H1 (cell line): ENCODE measurements around the gene TBC1D25. TPM values are rescaled to one million over a fixed set of nuclear protein-coding genes. Genes with fewer than 3 reads are reported as not detected.

Source experiments
- CTCF ChIA-PET: fragments of 300-600 bp; sonication (Branson Sonifier 250); formaldehyde crosslinking; loops from one replicate; lab custom pipeline; 2021; ENCODE audit not compliant: partially characterized antibody; lab: Charles Lee
- POLR2A ChIA-PET: fragments of 300-600 bp; sonication (Branson Sonifier 250); formaldehyde crosslinking; loops from one replicate; lab custom pipeline; 2021; ENCODE audit warnings: inconsistent platforms; ENCODE audit not compliant: partially characterized antibody; lab: Charles Lee
- DNase-seq, 2 experiments: peaks; one replicate each; pipeline versions ENCODE4 v3.0.0 to v3.0.0-alpha.2; 2010 to 2022; ENCODE audit warnings: low spot score in 2 of 2, low read depth in 1 of 2, mixed read lengths in 1 of 2
- FAIRE-seq: peaks from 2 replicates; lab custom pipeline; 2011; peaks lifted over from hg19 to GRCh38; lab: Jason Lieb, UNC
- H2AFZ ChIP-seq: 2 replicates; pipeline ENCODE4 v1.8.1; 2012; ENCODE audit warnings: low read length, inconsistent platforms
- H2AK5ac ChIP-seq: 2 replicates; pipeline ENCODE4 v1.6.1; 2013; ENCODE audit warnings: low read depth, low read length
- H2BK120ac ChIP-seq: replicated peaks from 2 replicates; pipeline ENCODE3; 2013; ENCODE audit warnings: low read depth, low read length, inconsistent platforms
- H2BK12ac ChIP-seq: 2 replicates; pipeline ENCODE4 v1.6.1; 2013; ENCODE audit warnings: low read depth, low read length
- H2BK15ac ChIP-seq: 2 replicates; pipeline ENCODE4 v1.6.1; 2013; ENCODE audit warnings: low read length
- H2BK20ac ChIP-seq: 2 replicates; pipeline ENCODE4 v1.6.1; 2013; ENCODE audit warnings: low read length
- H2BK5ac ChIP-seq: 2 replicates; pipeline ENCODE4 v1.6.1; 2013; ENCODE audit warnings: low read depth, low read length
- H3K14ac ChIP-seq: 2 replicates; pipeline ENCODE4 v1.6.1; 2013; ENCODE audit warnings: inconsistent platforms; ENCODE audit not compliant: insufficient read length
- H3K18ac ChIP-seq: 2 replicates; pipeline ENCODE4 v1.6.1; 2013; ENCODE audit warnings: low read length; ENCODE audit errors: extremely low read depth
- H3K23ac ChIP-seq: 2 replicates; pipeline ENCODE4 v1.6.1; 2013; ENCODE audit warnings: inconsistent platforms; ENCODE audit not compliant: insufficient read length
- H3K23me2 ChIP-seq: 2 replicates; pipeline ENCODE4 v1.6.1; 2013; ENCODE audit warnings: low read depth, low read length
- H3K27ac ChIP-seq: 2 replicates; pipeline ENCODE4 v1.6.1; 2011; ENCODE audit warnings: low read depth, low read length, inconsistent platforms
- H3K27me3 ChIP-seq, 4 experiments: replicated peaks in 1 of 4; 1 replicate in 1 of 4; 2 replicates in 3 of 4; pipeline versions ENCODE4 v1.6.1 to v1.8.1; 2011 to 2013; ENCODE audit warnings: low read length in 3 of 4, mild to moderate bottlenecking in 3 of 4, inconsistent platforms in 2 of 4, mixed read lengths in 2 of 4, moderate library complexity in 1 of 4; ENCODE audit not compliant: control insufficient read depth in 3 of 4, insufficient read depth in 3 of 4; ENCODE audit errors: extremely low read depth in 1 of 4
- H3K36me3 ChIP-seq, 4 experiments: 2 replicates each; pipeline versions ENCODE4 v1.6.1 to v1.8.1; 2011 to 2013; ENCODE audit warnings: mild to moderate bottlenecking in 4 of 4, low read length in 3 of 4, moderate library complexity in 2 of 4, control low read depth in 1 of 4, inconsistent platforms in 1 of 4; ENCODE audit not compliant: insufficient read depth in 4 of 4, control insufficient read depth in 2 of 4
- H3K4ac ChIP-seq: replicated peaks from 2 replicates; pipeline ENCODE3; 2013; ENCODE audit warnings: low read length, low read depth, mixed read lengths, inconsistent platforms; ENCODE audit not compliant: insufficient read length
- H3K4me1 ChIP-seq, 4 experiments: replicated peaks in 1 of 4; 1 replicate in 1 of 4; 2 replicates in 3 of 4; pipeline versions ENCODE4 v1.6.1 to v1.8.1; 2011 to 2013; ENCODE audit warnings: low read length in 3 of 4, inconsistent platforms in 2 of 4, mixed read lengths in 1 of 4; ENCODE audit not compliant: insufficient read depth in 4 of 4, control insufficient read depth in 3 of 4
- H3K4me2 ChIP-seq, 2 experiments: 2 replicates each; pipeline versions ENCODE4 v1.6.1 to v1.8.1; 2011 to 2013; ENCODE audit warnings: low read depth in 2 of 2, low read length in 2 of 2, control low read depth in 1 of 2, inconsistent platforms in 1 of 2, mild to moderate bottlenecking in 1 of 2; ENCODE audit not compliant: insufficient read depth in 1 of 2
- H3K4me3 ChIP-seq, 4 experiments: fragments of 200-600, 300-600 bp in 1 of 4; sonication (generic), shearing (Covaris generic), sonication (Bioruptor Twin) in 1 of 4; 2 replicates each; pipeline versions ENCODE4 v1.5.1 to v1.8.1; 2011 to 2016; ENCODE audit warnings: low read length in 4 of 4, low read depth in 3 of 4, control low read depth in 2 of 4, inconsistent platforms in 2 of 4, mild to moderate bottlenecking in 2 of 4, mixed read lengths in 1 of 4, moderate library complexity in 1 of 4; ENCODE audit not compliant: insufficient read depth in 2 of 4; ENCODE audit errors: extremely low read depth in 1 of 4
- H3K56ac ChIP-seq: replicated peaks from 2 replicates; pipeline ENCODE3; 2013; ENCODE audit warnings: low read depth, mild to moderate bottlenecking, mixed read lengths, low read length, inconsistent platforms; ENCODE audit not compliant: insufficient read length
- H3K79me1 ChIP-seq: 2 replicates; pipeline ENCODE4 v1.6.1; 2013; ENCODE audit warnings: low read depth, low read length, control low read depth
- H3K79me2 ChIP-seq, 2 experiments: 2 replicates each; pipeline versions ENCODE4 v1.6.1 to v1.8.1; 2012 to 2013; ENCODE audit warnings: low read length in 2 of 2, mild to moderate bottlenecking in 2 of 2, inconsistent platforms in 1 of 2; ENCODE audit not compliant: insufficient read depth in 2 of 2, control insufficient read depth in 1 of 2
- H3K9ac ChIP-seq, 4 experiments: replicated peaks in 1 of 4; 1 replicate in 1 of 4; 2 replicates in 3 of 4; pipeline versions ENCODE4 v1.6.1 to v1.8.1; 2011 to 2013; ENCODE audit warnings: low read depth in 3 of 4, low read length in 3 of 4, control low read depth in 2 of 4, mild to moderate bottlenecking in 2 of 4, moderate library complexity in 2 of 4, inconsistent platforms in 1 of 4; ENCODE audit errors: extremely low read depth in 1 of 4
- H3K9me3 ChIP-seq, 2 experiments: 2 replicates each; pipeline versions ENCODE4 v1.6.1 to v1.8.1; 2012 to 2013; ENCODE audit warnings: mild to moderate bottlenecking in 2 of 2, moderate library complexity in 2 of 2, control low read depth in 1 of 2, inconsistent platforms in 1 of 2, low read depth in 1 of 2, low read length in 1 of 2, mixed read lengths in 1 of 2; ENCODE audit not compliant: insufficient read depth in 2 of 2
- H4K20me1 ChIP-seq, 2 experiments: replicated peaks in 1 of 2; 2 replicates each; pipeline versions ENCODE3 to v1.8.1; 2011 to 2013; ENCODE audit warnings: inconsistent platforms in 2 of 2, low read length in 2 of 2, mild to moderate bottlenecking in 1 of 2; ENCODE audit not compliant: insufficient read depth in 2 of 2, control insufficient read depth in 1 of 2
- H4K5ac ChIP-seq: 2 replicates; pipeline ENCODE4 v1.6.1; 2013; ENCODE audit warnings: low read length, low read depth, mixed read lengths, inconsistent platforms; ENCODE audit not compliant: insufficient read length
- H4K8ac ChIP-seq: 2 replicates; pipeline ENCODE4 v1.8.0; 2013; ENCODE audit warnings: mild to moderate bottlenecking, moderate library complexity, low read length, inconsistent platforms; ENCODE audit not compliant: insufficient read depth; ENCODE audit errors: extremely low read depth
- H4K91ac ChIP-seq: replicated peaks from 2 replicates; pipeline ENCODE3; 2013; ENCODE audit warnings: low read length, mixed read lengths, inconsistent platforms; ENCODE audit not compliant: insufficient read length
- BCL11A ChIP-seq, 2 experiments: IDR thresholded peaks; one replicate each; pipeline ENCODE4 v1.6.1; 2011; ENCODE audit warnings: low read depth in 2 of 2, low read length in 2 of 2, mild to moderate bottlenecking in 2 of 2
- CTBP2 ChIP-seq: IDR thresholded peaks from 2 replicates; pipeline ENCODE4 v1.7.0; 2011; ENCODE audit warnings: borderline replicate concordance, mild to moderate bottlenecking, moderate library complexity, mixed read lengths, low read length; ENCODE audit not compliant: insufficient read depth, insufficient read length
- EGR1 ChIP-seq: IDR thresholded peaks from 2 replicates; pipeline ENCODE4 v1.6.1; 2011; ENCODE audit warnings: low read depth, low read length, borderline replicate concordance
- HDAC2 ChIP-seq, 2 experiments: fragments of 300-600 bp in 1 of 2; sonication (generic) in 1 of 2; IDR thresholded peaks; 2 replicates each; pipeline ENCODE4 v1.6.1; 2011 to 2012; ENCODE audit warnings: low read depth in 2 of 2, low read length in 2 of 2, mild to moderate bottlenecking in 2 of 2, moderate library complexity in 2 of 2, borderline replicate concordance in 1 of 2, inconsistent platforms in 1 of 2
- HDAC6 ChIP-seq: IDR thresholded peaks from one replicate; pipeline ENCODE4 v1.7.1; 2012; ENCODE audit warnings: low read depth, mild to moderate bottlenecking, inconsistent platforms, low read length, moderate library complexity
- JUN ChIP-seq: IDR thresholded peaks from 2 replicates; pipeline ENCODE4 v1.6.1; 2011; ENCODE audit warnings: low read depth, mild to moderate bottlenecking, improper control_type of control experiment, low read length
- MAFK ChIP-seq: IDR thresholded peaks from 2 replicates; pipeline ENCODE4 v1.6.1; 2012; ENCODE audit warnings: low read depth, mild to moderate bottlenecking, improper control_type of control experiment, low read length
- RFX5 ChIP-seq: IDR thresholded peaks from 2 replicates; pipeline ENCODE4 v1.6.1; 2011; ENCODE audit warnings: low read depth, low read length, improper control_type of control experiment, borderline replicate concordance
- ZNF274 ChIP-seq: IDR thresholded peaks from 2 replicates; pipeline ENCODE4 v1.7.0; 2012; ENCODE audit warnings: low read length, borderline replicate concordance; ENCODE audit errors: extremely low read depth
- WGBS, 2 experiments: shearing (Covaris generic) in 1 of 2; methylation state at CpG; one replicate each; pipeline versions ENCODE4 v1.1.6 to v1.1.7; 2013 to 2015; ENCODE audit warnings: low lambda C conversion rate in 2 of 2, mixed read lengths in 2 of 2, inconsistent platforms in 1 of 2, low coverage in 1 of 2, missing lambda C conversion rate in 1 of 2; ENCODE audit not compliant: insufficient replicate concordance in 2 of 2, insufficient coverage in 1 of 2, insufficient read length in 1 of 2; ENCODE audit errors: extremely low coverage in 1 of 2, missing lambda C conversion rate in 1 of 2; 5-methylcytosine and 5-hydroxymethylcytosine counted together
- polyA plus RNA-seq, 7 experiments: library from polyadenylated mRNA; depleted of rRNA in 3 of 7; stranded (reverse) in 5 of 7; unstranded in 2 of 7; fragments of >200 nt in 5 of 7; fragments of 200-250 nt in 2 of 7; gene quantifications; 1 replicate in 5 of 7; 2 replicates in 1 of 7; 4 replicates in 1 of 7; pipeline versions ENCODE4 v1.2.1 to v1.2.3, GENCODE V29; 2011 to 2013; ENCODE audit warnings: missing spikeins in 2 of 7, mixed read lengths in 2 of 7
- total RNA-seq: library from RNA; stranded (reverse); fragmentation: NEBNext Ultra II Directional; extraction: Animal tissue kit (Norgen Biotek cat#: 25700); gene quantifications from 2 replicates; pipeline ENCODE4 v1.2.1, GENCODE V29; 2021

TBC1D25 gene
- total and polyA plus RNA-seq, 2 of the 8 experiments (the other 6 are each of a cell fraction or from before 2014, with no cell fraction given) = 6.5 to 6.8 TPM

DNA sequence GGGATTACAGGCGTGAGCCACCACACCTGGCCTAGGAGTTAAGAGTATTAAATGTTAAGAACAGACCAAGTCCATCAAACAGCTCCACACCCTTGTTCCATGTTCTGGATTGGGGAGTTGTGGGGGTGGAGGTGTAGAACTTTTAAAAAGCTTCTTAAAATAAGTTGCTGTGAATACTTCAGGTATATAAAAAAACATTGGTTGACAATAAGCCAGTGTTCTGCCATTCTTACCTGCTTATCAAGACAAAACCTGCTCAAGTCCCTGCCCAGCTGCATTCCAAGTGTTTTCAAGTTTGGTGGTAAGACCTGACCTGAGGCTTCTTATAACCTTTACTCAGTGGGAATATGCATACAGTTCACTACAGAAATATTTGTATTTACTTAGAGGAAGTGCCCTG is 41.1 kb downstream of the TBC1D25 start:
- Histone ChIP-seq H3K18ac (no peak overlapping the region), H3K4me1 (no peaks in the 10 kb centered on the region; a peak in 4 of 7 replicates), H3K79me1 (peaks cover 6% of the 10 kb centered on the region), H4K91ac (no peak overlapping the region), H4K8ac (no peak overlapping the region), H3K9ac (no peak overlapping the region), H4K20me1 (no peaks in the 10 kb centered on the region), H2AK5ac (no peak overlapping the region), H3K79me2 (peaks cover 0 to 8% of the 10 kb centered on the region in 2 experiments; a peak in 1 of 4 replicates), H4K5ac (no peak overlapping the region), H2BK20ac (no peak overlapping the region), H3K9me3 (no peaks in the 10 kb centered on the region), H3K14ac (no peak overlapping the region), H2BK5ac (no peak overlapping the region), H2BK15ac (no peak overlapping the region), H2BK12ac (no peak overlapping the region), H3K23me2 (no peaks in the 10 kb centered on the region), H3K23ac (no peak overlapping the region), H3K4me2 (no peak overlapping the region), H2AFZ (no peak overlapping the region), H3K27me3 (no peaks in the 10 kb centered on the region), H3K4me3 (no peak overlapping the region), H3K4ac (no peak overlapping the region), H3K27ac (no peak overlapping the region), H3K56ac (no peak overlapping the region), H2BK120ac (no peak overlapping the region), H3K36me3 (peaks cover 12 to 32% (median 21%) of the 10 kb centered on the region in 4 experiments)
- WGBS, 2 experiments = 100% methylated on average over 1 of the region's 1 CpG; no CpG with 5 or more reads in 1 of the 2 experiments
- CTCF ChIA-PET = no interaction called here
- POLR2A ChIA-PET = interaction anchor here (0.8 to 2.1 kb wide), 5 partner anchors 9 to 245 kb away, joined by 3 to 9 read pairs (median 3); partner anchors contain the start of gene ERAS
- TF ChIP-seq MAFK = no peak
- TF ChIP-seq EGR1 = no peak
- TF ChIP-seq RFX5 = no peak
- no peak for TF ChIP-seq ZNF274
- TF ChIP-seq HDAC2 (IDR thresholded peaks at IDR 0.05; ENCODE audit: borderline replicate concordance in 1 of 2, low read depth in 2 of 2, low read length in 2 of 2) = no peak
- no peak for TF ChIP-seq HDAC6
- no peak for TF ChIP-seq BCL11A (IDR thresholded peaks at IDR 0.05; ENCODE audit: low read depth in 2 of 2, low read length in 2 of 2)
- no peak for TF ChIP-seq JUN
- TF ChIP-seq CTBP2 = no peak
- FAIRE-seq (no peak), DNase-seq (no peak)
